Measurements from ENCODE around the gene MAF.
A peak's percentile ranks its signal among the peaks of the same experiment; 100 is the strongest.

MAF gene

DNA sequence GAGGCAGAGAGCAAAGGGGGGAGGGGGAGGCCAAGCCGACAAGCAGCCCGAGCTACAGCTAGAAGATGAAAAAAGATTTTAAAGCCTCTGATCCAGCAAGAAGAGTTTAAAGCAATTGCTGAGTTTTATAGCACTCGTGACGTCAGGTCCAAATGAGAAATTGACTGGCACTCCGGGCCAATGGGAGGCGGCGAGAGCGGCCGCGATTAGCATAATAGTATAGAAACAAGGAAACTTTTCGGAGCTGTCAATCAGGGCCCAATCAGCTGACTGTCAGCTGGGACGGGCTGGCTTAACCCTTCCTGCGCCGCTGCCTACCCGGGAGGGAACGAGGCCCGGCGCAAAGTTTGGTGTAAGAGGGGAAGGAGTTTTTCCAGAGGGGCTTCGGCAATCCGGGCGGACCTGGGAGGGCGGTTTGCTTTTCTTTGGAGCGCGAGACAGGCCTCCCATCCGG lies at the start of gene MAF:
TSS of gene MAF (minus strand) at position 100 of the 454 bp plus-strand sequence. CDS start 835 bp downstream, outside the sequence.
- no peak for TF ChIP-seq JUND (IDR thresholded peaks at IDR 0.05; ENCODE audit: low read depth)
- in situ Hi-C loops (cut with HindIII; ENCODE audit: low pct_unique_long_range_greater_than_20kb, low sequenced_read_pairs): no loop called here
- peak; percentile 93 to 100 for DNase-seq (ENCODE audit: low read depth in 1 of 2, low spot score in 1 of 2)

DNA sequence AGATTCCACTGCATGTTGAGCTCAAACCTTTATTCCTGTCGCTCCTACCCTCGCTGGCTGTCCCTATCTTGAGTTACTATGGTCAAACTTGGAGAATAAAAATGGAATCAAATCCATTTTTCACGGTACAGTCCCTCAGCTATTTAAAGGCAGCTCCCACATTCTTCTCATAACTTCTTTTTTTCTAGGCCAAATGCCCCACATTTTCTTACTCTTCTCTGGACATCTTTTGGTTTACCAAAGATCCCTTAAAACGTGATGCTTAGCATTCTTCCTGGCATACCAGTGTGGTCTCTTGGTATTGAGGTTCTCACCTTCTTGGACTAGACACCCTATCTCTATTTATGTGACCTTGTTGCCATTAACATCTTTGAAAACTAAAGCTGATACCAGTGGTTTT lies 48.3 kb upstream of the MAF start:
- TF ChIP-seq JUND (IDR thresholded peaks at IDR 0.05; ENCODE audit: low read depth): no peak
- in situ Hi-C loops (cut with HindIII; ENCODE audit: low pct_unique_long_range_greater_than_20kb, low sequenced_read_pairs): no loop called here
- no peak for DNase-seq (ENCODE audit: low read depth in 1 of 2, low spot score in 1 of 2)

DNA sequence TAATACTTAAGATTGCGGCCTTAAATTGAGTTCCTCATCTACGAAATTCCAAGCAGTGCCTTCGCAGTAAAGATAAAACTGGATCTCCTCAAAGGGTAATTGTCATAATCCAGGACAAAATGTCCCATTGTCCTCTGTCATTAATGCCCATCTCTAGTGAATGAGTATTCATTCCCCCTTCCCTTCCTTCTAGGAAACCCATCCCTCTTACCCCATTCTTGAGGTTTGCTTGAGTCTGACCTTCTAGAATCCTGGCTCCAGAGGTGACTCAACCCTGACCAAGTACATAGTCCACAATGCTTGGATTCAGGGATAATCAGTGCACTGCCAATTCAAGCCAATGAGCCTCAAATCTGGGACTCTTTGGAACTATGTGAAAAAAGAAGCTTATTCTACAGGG lies 47.0 kb upstream of the MAF start:
- no peak for DNase-seq (ENCODE audit: low read depth in 1 of 2, low spot score in 1 of 2)
- in situ Hi-C loops (cut with HindIII; ENCODE audit: low pct_unique_long_range_greater_than_20kb, low sequenced_read_pairs): no loop called here
- TF ChIP-seq JUND (IDR thresholded peaks at IDR 0.05; ENCODE audit: low read depth): no peak

DNA sequence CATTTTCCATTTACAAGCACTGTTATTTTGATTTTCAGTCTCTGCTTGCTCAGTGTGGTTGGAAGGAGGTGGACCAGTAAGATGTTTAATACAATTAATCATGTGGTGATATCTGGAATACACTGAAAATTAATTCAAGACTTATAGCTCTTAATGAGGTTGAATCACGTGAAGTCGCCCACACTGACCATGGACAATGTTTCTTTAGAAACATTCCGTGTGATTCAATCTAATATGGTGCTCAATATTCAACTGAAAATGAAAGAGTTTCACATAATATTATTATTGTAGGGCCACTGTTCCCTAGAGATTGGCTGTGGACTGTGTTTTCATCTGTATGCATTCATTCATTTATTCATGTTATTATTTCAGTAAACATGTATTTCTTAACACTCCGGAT lies 45.2 kb upstream of the MAF start:
- no peak for TF ChIP-seq JUND (IDR thresholded peaks at IDR 0.05; ENCODE audit: low read depth)

DNA sequence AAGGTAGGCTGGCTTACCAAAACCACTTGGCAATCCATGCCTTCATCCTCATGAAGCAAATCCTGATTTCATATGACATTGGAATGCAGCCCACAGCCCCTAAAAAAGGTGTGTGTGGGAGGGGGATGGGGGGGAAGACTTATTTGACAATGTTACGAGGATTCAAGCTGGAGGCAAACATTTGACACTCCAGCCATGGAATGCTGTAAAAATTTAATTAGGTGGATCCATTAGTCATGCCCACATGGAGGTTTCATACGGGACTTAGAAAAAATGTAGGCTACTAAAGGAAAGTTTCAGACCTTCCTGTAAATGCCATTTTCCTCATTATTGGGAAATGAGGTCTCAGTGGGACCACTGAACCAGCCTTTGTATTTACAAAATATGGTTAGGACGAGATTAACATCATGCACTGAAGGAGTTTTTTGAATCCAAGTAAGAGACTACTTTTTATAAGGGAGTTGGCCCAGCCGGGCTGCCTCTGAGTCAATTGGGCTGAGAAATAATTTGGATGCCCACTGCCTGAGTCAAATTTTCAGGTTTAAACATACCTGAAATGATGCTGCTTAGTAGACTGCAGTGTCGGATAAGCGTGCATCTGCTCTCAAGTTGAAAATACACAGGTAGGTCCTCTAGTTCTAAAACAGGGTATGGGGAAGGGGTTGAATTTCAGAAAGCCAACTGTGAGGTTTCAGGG lies 44.6 kb upstream of the MAF start:
- TF ChIP-seq JUND (IDR thresholded peaks at IDR 0.05; ENCODE audit: low read depth): no peak
- DNase-seq (ENCODE audit: low read depth in 1 of 2, low spot score in 1 of 2): no peak
- in situ Hi-C loops (cut with HindIII; ENCODE audit: low pct_unique_long_range_greater_than_20kb, low sequenced_read_pairs): no loop called here

More for the DNA sequence above, 45.2 kb upstream of the MAF start:
- DNase-seq (ENCODE audit: low read depth in 1 of 2, low spot score in 1 of 2): no peak
- in situ Hi-C loops (cut with HindIII; ENCODE audit: low pct_unique_long_range_greater_than_20kb, low sequenced_read_pairs): no loop called here

DNA sequence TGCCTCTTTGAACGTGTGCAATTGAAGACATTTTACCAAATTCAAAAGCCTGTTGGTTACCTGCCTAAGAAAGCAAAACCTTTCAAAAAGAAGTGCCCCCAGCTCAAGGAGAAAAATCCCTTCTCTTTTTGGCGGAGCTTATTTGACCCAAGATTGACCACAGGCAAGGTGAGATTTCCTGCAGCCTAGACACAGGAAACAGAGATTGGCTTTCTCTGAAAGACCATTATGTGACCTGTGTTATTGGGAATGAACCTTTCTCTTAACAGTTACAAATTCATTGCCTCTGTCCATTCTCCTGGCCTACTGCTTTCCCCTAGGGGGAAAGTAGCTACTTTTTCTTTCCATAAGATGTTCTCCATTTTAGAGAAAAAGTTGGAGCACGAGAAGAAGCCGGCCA lies 42.1 kb upstream of the MAF start:
- DNase-seq (ENCODE audit: low read depth in 1 of 2, low spot score in 1 of 2): no peak

DNA sequence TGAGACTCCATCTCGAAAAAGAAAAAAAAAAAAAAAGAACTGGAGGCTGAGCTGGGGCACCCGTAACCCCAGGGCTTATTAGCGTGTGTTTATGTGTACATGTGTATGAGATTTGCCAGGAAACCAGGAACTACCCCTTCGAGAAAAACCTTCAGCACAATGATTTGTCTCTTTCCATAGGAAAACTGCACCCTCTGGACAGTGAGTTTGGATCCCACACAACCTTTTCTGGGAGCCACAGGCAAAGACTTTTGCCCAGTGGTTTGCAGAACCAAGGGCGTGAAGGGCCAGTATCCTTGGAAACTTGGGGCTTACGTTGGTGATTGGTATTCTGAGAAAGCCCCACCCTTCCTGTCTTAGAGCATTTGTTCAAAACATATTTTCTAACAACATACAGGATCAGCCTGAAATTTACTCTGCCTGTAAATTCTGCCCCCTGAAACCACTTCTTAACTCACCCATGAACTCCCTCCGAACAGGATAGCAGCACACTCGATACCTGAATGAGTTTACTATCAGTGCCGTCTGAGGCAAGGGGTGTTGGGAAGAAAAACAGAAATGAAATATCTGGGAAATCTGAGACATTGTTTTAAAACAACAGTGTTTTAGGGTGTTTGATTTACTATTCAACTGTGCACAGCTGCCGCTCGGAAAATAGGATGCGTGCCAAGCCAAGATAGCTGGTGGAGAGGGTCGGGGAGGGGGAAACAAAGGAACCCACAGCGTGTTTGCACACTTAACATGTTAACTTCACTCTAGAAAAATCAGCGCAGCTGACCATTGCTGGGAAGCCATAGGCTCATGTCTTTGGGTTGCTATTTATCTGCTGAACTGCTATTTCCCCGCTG lies 40.2 kb upstream of the MAF start:
- TF ChIP-seq JUND (IDR thresholded peaks at IDR 0.05; ENCODE audit: low read depth): no peak
- no peak for DNase-seq (ENCODE audit: low read depth in 1 of 2, low spot score in 1 of 2)
- in situ Hi-C loops (cut with HindIII; ENCODE audit: low pct_unique_long_range_greater_than_20kb, low sequenced_read_pairs): no loop called here

More for the DNA sequence above, 42.1 kb upstream of the MAF start:
- in situ Hi-C loops (cut with HindIII; ENCODE audit: low pct_unique_long_range_greater_than_20kb, low sequenced_read_pairs): no loop called here
- no peak for TF ChIP-seq JUND (IDR thresholded peaks at IDR 0.05; ENCODE audit: low read depth)

DNA sequence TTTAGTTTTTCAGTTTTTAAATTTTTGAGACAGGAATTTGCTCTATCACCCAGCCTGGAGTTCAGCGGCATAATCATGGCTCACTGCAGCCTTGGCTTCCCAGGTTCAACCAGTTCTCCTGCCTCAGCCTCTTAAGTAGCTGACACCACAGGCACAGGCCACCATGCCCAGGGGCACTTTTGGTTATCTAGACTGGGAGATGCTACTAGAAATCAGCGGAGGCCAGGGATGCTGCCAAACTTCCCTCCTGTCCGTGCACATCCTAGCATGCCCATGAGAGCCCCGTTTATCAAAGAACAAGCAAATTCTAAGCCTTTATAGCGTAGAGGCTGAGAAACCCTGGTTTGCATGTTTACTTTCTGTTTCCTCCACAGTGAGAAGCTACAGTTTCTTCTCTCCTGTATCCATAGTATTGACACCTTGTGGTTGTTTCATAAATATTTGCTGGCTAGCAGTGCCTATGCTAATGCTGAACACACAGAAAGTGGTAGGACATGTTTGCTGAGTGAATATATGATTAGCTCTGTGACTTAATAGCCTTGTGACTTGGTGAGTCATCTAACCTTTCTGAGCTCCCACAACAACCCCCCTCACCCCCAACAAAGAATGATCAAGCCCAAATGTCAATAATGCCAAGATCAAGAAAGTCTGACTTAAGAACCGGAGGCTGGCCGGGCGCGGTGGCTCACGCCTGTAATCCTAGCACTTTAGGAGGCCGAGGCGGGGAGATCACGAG lies 39.2 kb upstream of the MAF start:
- in situ Hi-C loops (cut with HindIII; ENCODE audit: low pct_unique_long_range_greater_than_20kb, low sequenced_read_pairs): no loop called here
- DNase-seq (ENCODE audit: low read depth in 1 of 2, low spot score in 1 of 2): peak; percentile 32 to 81
- TF ChIP-seq JUND (IDR thresholded peaks at IDR 0.05; ENCODE audit: low read depth): no peak

DNA sequence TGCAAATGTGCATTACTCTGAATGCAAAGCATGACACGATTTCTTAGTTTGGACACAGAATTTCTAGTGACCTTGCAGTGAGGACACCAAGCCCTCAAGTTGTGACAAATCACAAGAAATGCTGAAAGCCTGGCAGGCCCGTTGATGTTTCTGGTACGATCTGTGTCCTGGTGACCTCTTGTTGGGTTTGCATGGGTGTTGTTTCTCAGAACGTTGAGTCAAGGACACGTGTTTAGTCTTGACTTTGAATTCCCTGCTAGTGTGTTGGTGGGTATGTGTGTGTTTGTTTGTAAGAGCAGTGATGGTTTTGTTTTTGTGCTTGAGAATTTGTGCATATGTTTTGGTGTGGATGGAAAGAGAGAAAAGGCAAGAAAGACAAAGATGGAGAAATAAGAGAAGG lies 37.8 kb upstream of the MAF start:
- in situ Hi-C loops (cut with HindIII; ENCODE audit: low pct_unique_long_range_greater_than_20kb, low sequenced_read_pairs): no loop called here
- DNase-seq (ENCODE audit: low read depth in 1 of 2, low spot score in 1 of 2): no peak
- TF ChIP-seq JUND (IDR thresholded peaks at IDR 0.05; ENCODE audit: low read depth): no peak

DNA sequence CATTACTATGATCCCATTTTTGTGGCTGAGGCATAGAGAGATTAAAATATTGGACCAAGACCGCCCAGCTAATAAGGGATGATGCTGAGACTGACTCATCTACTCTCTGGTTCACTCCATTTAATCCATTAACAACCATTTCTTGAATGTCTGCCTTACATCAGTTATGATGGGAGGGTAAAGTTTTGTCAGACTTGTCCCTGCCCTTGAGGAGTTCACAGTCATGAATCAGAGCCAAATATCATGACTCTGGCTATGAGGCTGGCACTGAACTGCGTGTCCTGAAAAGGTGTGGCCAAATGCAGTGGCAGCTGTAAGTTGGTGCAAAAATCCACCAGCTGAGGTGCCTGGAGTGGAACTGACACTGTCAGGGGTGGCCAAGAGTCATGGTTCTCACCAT lies 35.0 kb upstream of the MAF start:
- TF ChIP-seq JUND (IDR thresholded peaks at IDR 0.05; ENCODE audit: low read depth): no peak
- in situ Hi-C loops (cut with HindIII; ENCODE audit: low pct_unique_long_range_greater_than_20kb, low sequenced_read_pairs): no loop called here
- DNase-seq (ENCODE audit: low read depth in 1 of 2, low spot score in 1 of 2): no peak

DNA sequence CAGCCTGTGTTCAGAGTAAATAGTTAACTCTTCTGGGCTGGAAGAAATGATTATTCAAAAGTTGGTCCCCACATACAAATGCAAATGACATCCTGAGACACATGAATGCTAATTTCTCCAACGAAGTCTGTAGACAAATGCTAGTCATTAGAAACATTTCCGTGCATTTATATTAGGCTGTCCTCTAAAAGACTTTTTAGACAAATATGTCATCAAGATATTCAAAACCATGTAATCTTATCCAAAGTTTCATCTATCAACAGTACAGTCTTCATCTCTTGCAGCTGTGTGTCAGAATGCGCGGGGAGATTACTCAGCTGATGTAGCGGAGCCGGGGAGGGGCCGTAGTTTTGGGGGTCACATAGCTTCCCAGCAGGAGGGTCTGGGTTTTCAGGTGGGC lies 33.8 kb upstream of the MAF start:
- DNase-seq (ENCODE audit: low read depth in 1 of 2, low spot score in 1 of 2): no peak
- TF ChIP-seq JUND (IDR thresholded peaks at IDR 0.05; ENCODE audit: low read depth): no peak
- in situ Hi-C loops (cut with HindIII; ENCODE audit: low pct_unique_long_range_greater_than_20kb, low sequenced_read_pairs): no loop called here

DNA sequence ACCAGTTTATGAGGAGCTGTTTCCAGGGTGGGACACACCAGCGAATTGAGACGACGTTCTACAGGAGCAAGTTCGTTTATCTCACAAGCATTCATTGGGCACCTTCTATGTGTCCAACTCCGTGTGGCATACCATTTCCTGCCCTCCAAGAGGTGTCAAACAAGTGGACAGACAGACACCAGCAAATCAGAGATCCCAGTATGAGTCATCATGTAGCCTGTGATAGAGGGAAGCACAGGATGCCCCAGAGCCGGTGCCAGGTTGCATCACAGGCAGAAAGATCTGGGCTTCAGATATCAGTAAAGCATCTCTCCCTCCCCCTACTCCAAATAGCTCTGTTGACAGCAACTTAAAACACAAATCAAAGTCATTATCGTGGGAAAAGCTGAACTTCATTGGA lies 31.8 kb upstream of the MAF start:
- no peak for TF ChIP-seq JUND (IDR thresholded peaks at IDR 0.05; ENCODE audit: low read depth)
- in situ Hi-C loops (cut with HindIII; ENCODE audit: low pct_unique_long_range_greater_than_20kb, low sequenced_read_pairs): no loop called here
- no peak for DNase-seq (ENCODE audit: low read depth in 1 of 2, low spot score in 1 of 2)

DNA sequence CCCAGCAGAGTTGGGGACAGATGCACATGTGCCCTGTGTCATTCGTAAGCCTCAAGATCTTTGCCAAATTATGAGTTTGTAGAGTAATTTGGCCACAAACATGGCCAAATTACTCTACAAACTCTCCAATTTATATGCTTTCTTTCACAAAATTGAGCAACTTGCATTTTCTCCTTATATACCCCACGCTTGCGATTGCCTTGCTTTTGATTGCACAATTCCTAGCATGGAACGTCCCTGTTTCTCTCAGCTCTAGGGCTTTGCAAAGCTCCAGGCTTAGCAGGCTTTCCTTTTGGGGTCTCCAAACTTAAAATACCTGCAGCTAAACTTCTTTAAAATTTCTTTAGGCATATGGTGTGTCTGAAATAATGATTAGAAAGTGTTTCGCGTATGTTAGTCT lies 28.5 kb upstream of the MAF start:
- in situ Hi-C loops (cut with HindIII; ENCODE audit: low pct_unique_long_range_greater_than_20kb, low sequenced_read_pairs): no loop called here
- DNase-seq (ENCODE audit: low read depth in 1 of 2, low spot score in 1 of 2): no peak
- no peak for TF ChIP-seq JUND (IDR thresholded peaks at IDR 0.05; ENCODE audit: low read depth)

All from T47D (cell line).